NOMO-1 treated with dmso at 0.1 percent for 144 hours (cell line): ENCODE data around the gene BACH1.

ENCODE experiments used
- DNase-seq: peaks from one replicate; lab custom pipeline; 2025; ENCODE audit not compliant: unreplicated experiment; lab: John Stamatoyannopoulos, UW

The BACH1 gene

GRCh38 chr21:29313662-29314408 lies 15.1 kb downstream of the BACH1 start:
- DNase-seq: no peak

GRCh38 chr21:29315131-29315749 lies 16.5 kb downstream of the BACH1 start:
- DNase-seq: no peak

- DNase-seq: no peak
These were observed 17.5 kb downstream of the BACH1 start for GRCh38 chr21:29316029-29316742.

- no peak for DNase-seq
These were observed 18.1 kb downstream of the BACH1 start for GRCh38 chr21:29316806-29317205.

- DNase-seq: no peak
These were observed 19.6 kb downstream of the BACH1 start for GRCh38 chr21:29318354-29318753.

GRCh38 chr21:29320031-29320430 lies 21.3 kb downstream of the BACH1 start:
- DNase-seq: no peak

GRCh38 chr21:29321217-29321616 lies 22.5 kb downstream of the BACH1 start:
- DNase-seq: no peak

GRCh38 chr21:29321932-29322928 lies 23.5 kb downstream of the BACH1 start:
- DNase-seq: no peak

- DNase-seq: no peak
These were observed 24.5 kb downstream of the BACH1 start for GRCh38 chr21:29323189-29323588.

- DNase-seq: no peak
These were observed 28.3 kb downstream of the BACH1 start for GRCh38 chr21:29326914-29327554.

GRCh38 chr21:29329406-29329805 lies 30.7 kb downstream of the BACH1 start:
- no peak for DNase-seq

GRCh38 chr21:29330797-29331196 lies 32.1 kb downstream of the BACH1 start:
- DNase-seq: no peak

GRCh38 chr21:29332461-29333362 lies 34.0 kb downstream of the BACH1 start:
- DNase-seq: no peak

- no peak for DNase-seq
These were observed 34.7 kb downstream of the BACH1 start for GRCh38 chr21:29333406-29333805.

GRCh38 chr21:29334717-29335428 lies 36.2 kb downstream of the BACH1 start:
- DNase-seq: peak; percentile 2

GRCh38 chr21:29335720-29336119 lies 37.0 kb downstream of the BACH1 start:
- no peak for DNase-seq

GRCh38 chr21:29338256-29338655 lies 39.5 kb downstream of the BACH1 start:
- DNase-seq: no peak

GRCh38 chr21:29340228-29340627 lies 41.5 kb downstream of the BACH1 start:
- no peak for DNase-seq
